Ectodermal cell (in vitro differentiated cells): ENCODE measurements around the gene CTNS.

Experiments
- H3K27ac ChIP-seq: 2 replicates; pipeline ENCODE4 v1.7.0; 2013; ENCODE audit warnings: mild to moderate bottlenecking, low read depth, low read length; ENCODE audit not compliant: insufficient read depth, poor library complexity, severe bottlenecking
- H3K27me3 ChIP-seq: 2 replicates; pipeline ENCODE4 v1.7.0; 2013; ENCODE audit warnings: mild to moderate bottlenecking, low read length; ENCODE audit not compliant: insufficient read depth, control insufficient read depth, poor library complexity, severe bottlenecking
- H3K36me3 ChIP-seq: one replicate; pipeline ENCODE4 v1.7.0; 2013; ENCODE audit warnings: low read length; ENCODE audit not compliant: control insufficient read depth, insufficient read depth
- H3K4me1 ChIP-seq: one replicate; pipeline ENCODE4 v1.7.0; 2013; ENCODE audit warnings: low read length; ENCODE audit not compliant: control insufficient read depth, insufficient read depth
- H3K4me3 ChIP-seq: 2 replicates; pipeline ENCODE4 v1.7.0; 2013; ENCODE audit warnings: low read depth, low read length, control low read depth; ENCODE audit not compliant: insufficient read depth
- H3K9me3 ChIP-seq: 2 replicates; pipeline ENCODE4 v1.7.0; 2013; ENCODE audit warnings: mild to moderate bottlenecking, low read length, moderate library complexity; ENCODE audit not compliant: control insufficient read depth
- WGBS, 2 experiments: methylation state at CpG; one replicate each; pipeline ENCODE4 v1.1.7; 2013; ENCODE audit warnings: missing lambda C conversion rate in 2 of 2; 5-methylcytosine and 5-hydroxymethylcytosine counted together

Gene CTNS

DNA sequence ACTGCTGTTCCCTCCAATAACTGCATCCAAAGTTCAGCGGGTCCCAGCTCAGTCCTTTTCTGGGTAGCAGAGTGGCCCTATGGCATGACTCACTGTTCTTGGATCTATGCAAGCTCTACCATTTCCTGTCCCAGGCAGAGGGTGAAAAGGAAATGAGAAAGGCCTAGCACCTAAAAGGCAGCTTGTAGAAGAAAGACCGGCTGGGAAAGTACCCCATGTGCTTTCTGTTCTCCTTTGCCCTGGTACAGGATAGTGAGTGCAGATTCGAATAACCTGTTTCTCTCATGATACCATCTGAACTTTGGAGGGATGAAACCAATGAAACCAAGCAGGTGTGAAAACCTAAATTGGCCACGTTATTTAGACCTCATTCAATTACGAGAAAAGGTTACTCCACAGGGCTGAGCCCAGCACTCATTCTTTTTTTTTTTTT, 74.4 kb downstream of the CTNS start:
- H3K27ac ChIP-seq, result no peak overlapping the region

More for the DNA sequence above, 74.4 kb downstream of the CTNS start:
- Histone ChIP-seq H3K4me1 (no peaks in the 10 kb centered on the region), H3K4me3 (no peak overlapping the region), H3K27me3 (no peaks in the 10 kb centered on the region), H3K9me3 (no peaks in the 10 kb centered on the region), H3K36me3 (peaks cover 8% of the 10 kb centered on the region)
- 85 to 86% methylated on average over 5 of the region's 5 CpGs for WGBS, 2 experiments
